SHP77 (cell line): Measurements from ENCODE around the gene UCMA.

Experiments
- DNase-seq, 2 experiments: peaks; one replicate each; lab custom pipeline; 2025; lab: John Stamatoyannopoulos, UW

Gene UCMA

GRCh38 chr10:13233358-13233757, 816 bp downstream of the UCMA start:
- DNase-seq, result no peak

DNA sequence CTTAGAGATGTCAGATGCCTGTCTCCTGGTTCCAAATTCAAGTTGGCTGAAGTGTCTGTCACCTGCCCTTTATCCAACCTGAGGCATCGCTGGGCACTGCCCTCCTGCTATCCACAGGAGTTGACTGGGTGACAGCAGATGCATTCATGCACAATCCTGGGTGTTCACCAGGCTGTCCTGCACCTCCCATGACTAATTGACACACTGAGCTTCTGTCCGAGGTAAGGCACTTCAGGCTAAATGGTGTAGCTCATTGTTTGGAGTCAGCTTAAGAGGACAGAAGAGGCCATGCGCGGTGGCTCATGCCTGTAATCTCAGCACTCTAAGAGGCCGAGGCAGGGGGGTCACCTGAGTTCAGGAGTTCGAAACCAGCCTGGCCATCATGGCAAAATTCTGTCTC, 2.4 kb downstream of the UCMA start:
- no peak for DNase-seq

DNA sequence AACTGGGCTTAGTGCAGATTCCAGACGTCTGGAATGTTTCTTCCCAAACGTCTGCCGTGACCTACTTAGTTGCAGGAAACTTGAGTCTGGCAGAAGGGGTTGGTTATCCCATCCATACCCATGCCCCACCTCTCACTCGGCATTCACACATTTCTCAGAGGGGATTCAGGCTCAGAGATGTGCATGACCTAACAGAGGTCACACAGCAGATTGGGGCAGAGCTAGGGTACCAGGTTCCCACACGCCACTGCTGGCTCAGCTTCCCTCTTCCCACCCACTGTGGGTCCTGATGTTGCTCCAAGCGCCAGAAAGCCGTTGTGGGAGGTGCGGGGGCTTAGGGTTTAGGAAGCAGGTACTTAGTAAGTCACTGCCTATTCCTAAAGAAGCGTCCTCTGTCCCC, 3.0 kb downstream of the UCMA start:
- DNase-seq, result no peak

GRCh38 chr10:13227031-13227430, 7.1 kb downstream of the UCMA start:
- no peak for DNase-seq

DNA sequence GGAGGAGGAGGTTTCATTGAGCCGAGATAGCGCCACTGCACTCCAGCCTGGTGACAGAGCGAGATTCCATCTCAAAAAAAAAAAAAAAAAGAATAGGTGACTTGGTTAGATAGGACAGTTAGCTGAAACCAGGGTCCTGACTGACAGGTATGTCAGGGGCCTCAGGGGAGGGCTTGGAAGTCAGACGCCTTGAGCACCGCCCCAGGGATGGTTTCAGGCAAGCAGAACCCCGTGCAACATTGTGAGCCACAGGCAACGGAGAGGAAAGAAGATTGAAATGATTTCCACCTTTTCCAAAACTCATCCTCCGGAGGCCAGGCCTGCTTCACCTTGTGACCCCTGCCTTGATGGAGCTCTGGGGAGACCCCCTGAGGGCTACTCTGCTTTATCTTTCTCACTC, 8.6 kb downstream of the UCMA start:
- no peak for DNase-seq

DNA sequence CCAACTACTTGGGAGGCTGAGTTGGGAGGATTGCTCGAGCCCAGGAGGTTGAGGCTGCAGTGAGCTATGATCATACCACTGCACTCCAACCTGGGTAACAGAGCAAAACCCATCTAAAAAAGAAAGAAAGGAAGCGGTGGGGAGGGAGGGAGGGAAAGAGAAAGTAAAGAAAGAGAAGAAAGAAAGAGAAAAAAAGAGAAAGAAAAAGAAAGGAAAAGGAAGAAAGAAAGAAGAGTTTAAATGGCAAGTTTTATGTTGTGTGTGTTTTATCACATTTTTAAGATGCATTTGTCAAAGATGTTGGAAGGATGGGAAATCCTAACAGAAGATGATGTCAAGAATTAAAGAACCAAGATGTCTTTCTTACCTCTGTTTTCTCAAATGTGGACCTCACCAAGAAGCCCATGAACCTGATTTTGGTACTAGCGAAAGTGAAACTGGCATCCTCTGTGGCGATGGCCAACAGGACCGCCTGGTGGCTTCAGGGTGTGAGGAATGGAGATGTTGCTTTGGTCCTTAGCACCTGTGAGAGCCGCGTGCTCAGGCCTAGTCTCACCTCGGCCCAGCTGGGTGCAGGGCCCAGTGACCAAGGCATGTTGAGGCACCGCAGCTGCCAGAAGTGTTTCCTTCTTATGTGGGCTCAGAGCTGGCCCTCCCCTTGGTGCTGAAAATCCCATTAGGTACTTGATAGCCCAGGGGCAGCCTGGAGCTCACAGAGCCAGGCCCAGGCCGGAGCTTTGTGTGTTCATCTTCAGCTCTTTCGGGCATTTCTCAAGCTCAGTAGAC, 9.8 kb downstream of the UCMA start:
- no peak for DNase-seq

DNA sequence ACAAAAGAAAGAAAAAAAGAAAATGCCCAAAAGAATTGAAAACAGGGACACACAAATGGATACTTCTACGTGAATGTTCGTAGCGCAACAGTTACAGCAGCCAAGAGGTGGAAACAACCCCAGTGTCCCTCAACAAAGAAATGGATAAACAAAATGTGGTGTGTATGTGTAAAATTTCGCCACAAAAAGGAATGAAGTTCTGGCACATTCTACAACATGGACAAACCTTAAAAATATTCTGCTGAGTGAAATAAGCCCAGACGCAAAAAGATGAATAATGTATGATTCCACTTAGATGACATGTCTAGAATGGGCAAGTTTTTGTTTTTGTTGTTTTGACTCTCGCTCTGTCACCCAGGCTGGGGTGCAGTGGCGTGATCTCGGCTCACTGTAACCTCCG, 10.9 kb downstream of the UCMA start:
- DNase-seq, result no peak

- DNase-seq, result no peak
These were observed 11.6 kb downstream of the UCMA start for GRCh38 chr10:13222566-13222965.

GRCh38 chr10:13222151-13222550, 12.0 kb downstream of the UCMA start:
- DNase-seq, result no peak

- DNase-seq, result no peak
These were observed 12.6 kb downstream of the UCMA start for GRCh38 chr10:13221572-13221971.

- peak; percentile 14 to 60 for DNase-seq
These were observed 14.2 kb downstream of the UCMA start for GRCh38 chr10:13219685-13220670.

GRCh38 chr10:13218878-13219277, 15.3 kb downstream of the UCMA start:
- DNase-seq, result no peak

- DNase-seq, result no peak
These were observed 21.0 kb downstream of the UCMA start for GRCh38 chr10:13213163-13213562.

GRCh38 chr10:13206546-13207443, 27.4 kb downstream of the UCMA start:
- no peak for DNase-seq

DNA sequence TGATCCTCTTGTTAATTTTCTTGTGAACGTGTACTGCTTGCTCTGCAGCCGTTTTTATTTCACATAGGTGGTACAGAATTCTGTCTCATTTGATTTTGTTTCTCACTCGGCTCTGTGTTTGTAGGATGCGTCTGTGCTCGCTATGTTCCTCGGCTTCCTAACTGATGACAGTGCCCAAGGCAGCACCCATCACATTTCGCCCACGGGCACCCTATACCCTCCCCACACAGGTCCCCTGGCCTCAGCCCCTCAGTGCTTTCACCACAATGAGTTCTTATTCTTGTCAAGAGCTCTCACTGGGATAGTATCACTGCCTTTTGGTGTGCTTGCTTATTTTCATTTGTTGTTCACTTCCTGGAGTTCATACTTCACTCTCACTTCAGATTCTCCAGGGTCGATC, 28.1 kb downstream of the UCMA start:
- no peak for DNase-seq

DNA sequence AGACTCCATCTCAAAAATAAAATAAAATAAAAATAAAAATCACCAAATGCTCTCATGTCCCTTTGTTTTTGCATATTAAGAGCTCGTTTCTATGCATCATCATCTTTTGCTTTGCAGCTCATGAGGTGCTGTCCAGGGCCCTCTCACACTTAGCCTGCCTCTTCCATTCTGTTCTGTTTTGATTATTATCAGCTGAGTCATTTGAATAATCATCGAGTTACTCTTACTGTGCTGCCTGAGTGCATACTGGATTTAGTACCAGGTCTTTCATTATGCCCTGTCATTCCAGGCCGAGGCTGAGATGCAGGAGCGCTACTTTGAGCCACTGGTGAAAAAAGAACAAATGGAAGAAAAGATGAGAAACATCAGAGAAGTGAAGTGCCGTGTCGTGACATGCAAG, 33.0 kb downstream of the UCMA start:
- no peak for DNase-seq

GRCh38 chr10:13195016-13195415, 39.2 kb downstream of the UCMA start:
- no peak for DNase-seq

GRCh38 chr10:13193637-13194036, 40.5 kb downstream of the UCMA start:
- no peak for DNase-seq

DNA sequence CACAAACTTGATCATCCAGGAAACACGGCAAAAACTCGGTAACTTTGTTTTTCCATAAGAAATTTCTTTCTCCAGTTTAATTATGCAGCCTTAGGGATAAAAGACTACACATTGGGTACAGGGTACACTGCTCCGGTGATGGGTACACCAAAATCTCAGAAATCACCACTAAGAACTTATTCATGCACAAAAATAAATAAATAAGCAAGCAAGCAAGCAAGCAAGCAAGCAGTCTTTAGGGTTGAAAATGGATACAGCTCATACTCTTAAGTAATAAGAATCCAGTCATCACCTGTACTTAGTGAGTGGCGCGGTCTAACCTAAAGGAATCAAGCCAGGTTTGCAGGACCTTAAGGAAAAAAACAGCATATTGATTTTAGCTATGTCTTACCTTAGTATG, 42.8 kb downstream of the UCMA start:
- no peak for DNase-seq

- no peak for DNase-seq
These were observed 43.4 kb downstream of the UCMA start for GRCh38 chr10:13190816-13191215.

GRCh38 chr10:13189961-13190360, 44.2 kb downstream of the UCMA start:
- no peak for DNase-seq

- no peak for DNase-seq
These were observed 45.6 kb downstream of the UCMA start for GRCh38 chr10:13188593-13188992.
